WI38 (cell line): ENCODE data around the gene CPPED1.

Source experiments
- H3K4me3 ChIP-seq: 2 replicates; pipeline ENCODE4 v1.5.1; 2011; ENCODE audit warnings: low read depth, mild to moderate bottlenecking, control low read depth, low read length
- CTCF ChIP-seq: IDR thresholded peaks from 2 replicates; pipeline ENCODE4 v1.5.1; 2012; ENCODE audit warnings: low read depth, mild to moderate bottlenecking, control low read depth, low read length

CPPED1 gene

GRCh38 chr16:12791340-12791739, 12.3 kb downstream of the CPPED1 start:
- no peak overlapping the region for H3K4me3 ChIP-seq
- no peak for TF ChIP-seq CTCF

GRCh38 chr16:12788758-12789157, 14.9 kb downstream of the CPPED1 start:
- no peak for TF ChIP-seq CTCF
- H3K4me3 ChIP-seq = no peak overlapping the region

- no peak overlapping the region for H3K4me3 ChIP-seq
- TF ChIP-seq CTCF = no peak
Observed at GRCh38 chr16:12786081-12786480, 17.6 kb downstream of the CPPED1 start.

GRCh38 chr16:12784076-12784475, 19.6 kb downstream of the CPPED1 start:
- H3K4me3 ChIP-seq = no peak overlapping the region
- TF ChIP-seq CTCF = no peak

- TF ChIP-seq CTCF = no peak
- H3K4me3 ChIP-seq = no peak overlapping the region
Observed at GRCh38 chr16:12781777-12782176, 21.9 kb downstream of the CPPED1 start.

GRCh38 chr16:12780467-12780866, 23.2 kb downstream of the CPPED1 start:
- no peak for TF ChIP-seq CTCF
- H3K4me3 ChIP-seq = no peak overlapping the region

- no peak for TF ChIP-seq CTCF
- H3K4me3 ChIP-seq = no peak overlapping the region
Observed at GRCh38 chr16:12778726-12779125, 25.0 kb downstream of the CPPED1 start.
